Astrocyte of the spinal cord (primary cell): ENCODE results near the gene CAMK2N1.
"Not testable (repeated sequence)": the region's sequence is repeated elsewhere in the genome, so short reads cannot be mapped to it uniquely, and the experiment has no call there.

Experiments used
- DNase-seq: peaks from one replicate; pipeline ENCODE4 v3.0.0; 2011; ENCODE audit warnings: low read depth, low spot score
- H3K4me3 ChIP-seq: 2 replicates; pipeline ENCODE4 v1.5.1; 2011; ENCODE audit warnings: low read depth, mild to moderate bottlenecking, low read length, moderate library complexity
- CTCF ChIP-seq: IDR thresholded peaks from 2 replicates; pipeline ENCODE4 v1.5.1; 2012; ENCODE audit warnings: low read depth, mild to moderate bottlenecking, low read length, inconsistent platforms
- in situ Hi-C: cut with HindIII; loops from 2 replicates; pipeline ENCODE4 v1.10.0; 2017; ENCODE audit warnings: low sequenced_read_pairs

The CAMK2N1 gene

DNA sequence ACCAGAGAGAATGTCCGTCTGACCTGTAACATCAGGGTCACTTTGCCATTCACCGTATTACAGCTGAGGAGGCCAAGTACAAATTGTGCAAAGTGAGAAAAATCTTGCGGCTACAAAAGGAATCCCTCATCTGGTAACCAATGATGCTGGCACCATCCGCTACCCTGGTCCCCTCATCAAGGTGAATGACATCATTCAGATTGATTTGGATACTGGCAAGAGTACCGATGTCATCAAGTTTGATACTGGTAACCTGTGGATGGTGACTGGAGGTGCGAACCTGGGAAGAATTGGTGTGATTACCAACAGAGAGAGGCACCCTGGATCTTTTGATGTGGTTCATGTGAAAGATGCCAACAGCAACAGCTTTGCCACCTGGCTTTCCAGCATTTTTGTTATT lies 40.3 kb upstream of the CAMK2N1 start:
- no peak overlapping the region for H3K4me3 ChIP-seq
- in situ Hi-C loops = no loop called here
- TF ChIP-seq CTCF = no peak
- no peak for DNase-seq

GRCh38 chr1:20521960-20522861 lies 36.2 kb upstream of the CAMK2N1 start:
- DNase-seq = peak; percentile 77
- in situ Hi-C loops = no loop called here
- no peak overlapping the region for H3K4me3 ChIP-seq
- peak; percentile 93 for TF ChIP-seq CTCF

DNA sequence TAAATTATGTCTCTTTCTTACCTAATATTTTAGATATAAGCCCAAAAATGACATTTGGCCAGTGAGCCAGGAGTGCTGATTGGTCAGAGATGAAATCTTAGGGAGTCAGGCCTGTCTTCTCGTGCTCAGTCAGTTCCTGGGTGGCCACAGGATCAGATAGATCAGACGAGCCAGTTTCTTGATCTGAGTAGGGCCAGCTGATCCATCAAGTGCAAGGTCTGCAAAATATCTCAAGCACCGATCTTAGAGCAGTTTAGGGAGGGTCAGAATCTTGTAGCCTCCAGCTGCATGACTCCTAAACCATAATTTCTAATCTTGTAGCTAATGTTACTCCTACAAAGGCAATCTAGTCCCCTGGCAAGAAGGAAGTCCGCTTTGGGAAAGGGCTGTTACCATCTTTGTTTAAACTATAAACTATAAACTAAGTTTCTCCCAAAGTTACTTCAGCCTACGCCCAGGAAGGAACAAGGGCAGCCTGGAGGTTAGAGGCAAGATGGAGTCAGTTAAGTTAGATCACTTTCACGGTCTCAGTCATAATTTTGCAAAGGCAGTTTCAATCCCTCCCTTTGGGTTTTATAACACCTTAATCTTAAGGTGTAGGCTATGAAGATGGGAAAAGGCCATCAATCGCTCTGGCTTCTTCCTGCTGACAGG lies 33.7 kb upstream of the CAMK2N1 start:
- DNase-seq, H3K4me3 ChIP-seq, in situ Hi-C loops: not testable (repeated sequence)

- no peak for DNase-seq
- no peak overlapping the region for H3K4me3 ChIP-seq
- TF ChIP-seq CTCF = no peak
- in situ Hi-C loops = no loop called here
Measured at GRCh38 chr1:20511518-20512428, 25.8 kb upstream of the CAMK2N1 start.

DNA sequence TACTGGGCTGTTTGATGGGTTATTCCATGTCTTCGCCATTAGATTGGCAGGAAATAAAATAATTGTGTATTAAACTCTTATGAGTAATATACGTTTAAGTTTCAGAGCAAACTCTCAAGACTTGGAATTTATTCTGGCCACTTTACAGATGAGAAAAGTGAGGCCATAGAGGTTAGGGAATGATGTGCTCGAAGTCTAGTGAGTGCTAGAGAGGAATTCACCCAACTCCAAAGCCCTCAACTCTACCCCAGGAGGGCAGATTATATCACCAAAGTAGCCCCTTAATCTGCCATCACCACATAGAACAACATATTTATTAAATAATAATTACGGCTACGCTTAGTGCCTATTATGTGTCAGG lies 22.4 kb upstream of the CAMK2N1 start:
- DNase-seq = no peak
- in situ Hi-C loops = no loop called here
- no peak for TF ChIP-seq CTCF
- peak overlapping the region; percentile 89 for H3K4me3 ChIP-seq

- peak; percentile 92 for DNase-seq
- in situ Hi-C loops = no loop called here
- TF ChIP-seq CTCF = no peak
- peak within 1 kb of the TSS; percentile 89 for H3K4me3 ChIP-seq
Measured at GRCh38 chr1:20507564-20508410, 21.8 kb upstream of the CAMK2N1 start, which contains the start of gene MUL1. MUL1 (minus strand) TSS chr1:20508151; CDS start chr1:20508024, 127 bp downstream.
